ENCODE measurements around the gene SPECC1. TPM values are rescaled to one million over a fixed set of nuclear protein-coding genes. Genes with fewer than 3 reads are reported as not detected.
"Not testable (repeated sequence)": the region's sequence is repeated elsewhere in the genome, so short reads cannot be mapped to it uniquely, and the experiment has no call there.

SPECC1 gene
- total and polyA plus RNA-seq, 2 of the 13 experiments (the other 11 are each of a cell fraction or from before 2014, with no cell fraction given), result 2.3 to 6.9 TPM

GRCh38 chr17:20227720-20228370 lies 218.7 kb downstream of the SPECC1 start:
- H3K9me3 ChIP-seq (ENCODE audit: low read length); H3K79me2 ChIP-seq (ENCODE audit: insufficient read depth, low read length); ATAC-seq; H2AFZ ChIP-seq (ENCODE audit: low read length); H3K36me3 ChIP-seq (replicated peaks in 1 of 2; ENCODE audit: control insufficient read depth in 1 of 2, insufficient read depth in 2 of 2, low read length in 2 of 2); H4K20me1 ChIP-seq (ENCODE audit: insufficient read depth, low read length); H3K4me2 ChIP-seq (ENCODE audit: low read depth, low read length); POLR2A ChIA-PET; DNase-seq (ENCODE audit: low spot score); H3K4me1 ChIP-seq (ENCODE audit: insufficient read depth, low read length); H3K27me3 ChIP-seq (ENCODE audit: control insufficient read depth in 1 of 2, insufficient read depth in 2 of 2, low read length in 2 of 2); FAIRE-seq; H3K27ac ChIP-seq (ENCODE audit: extremely low read length, insufficient read depth, low read length); BruUV-seq (replicated peaks); H3K4me3 ChIP-seq (replicated peaks in 1 of 3; ENCODE audit: insufficient read depth in 1 of 3, low read depth in 2 of 3, low read length in 3 of 3); H3K9ac ChIP-seq (ENCODE audit: insufficient read depth, low read depth, low read length): not testable (repeated sequence)
- in situ Hi-C loops (cut with HindIII; ENCODE audit: extremely low pct_ligation_motif_present, low pct_unique_long_range_greater_than_20kb) (loop anchor here (10.0 kb wide), 2 partner anchors 87 to 103 kb away; no protein-coding TSS in a partner anchor), intact Hi-C loops (cut with micrococcal nuclease; ENCODE audit: unreplicated experiment) (loop anchor here (2.0 kb wide), 2 partner anchors 93 to 107 kb away; no protein-coding TSS in a partner anchor)
- TF ChIP-seq NFE2L2 (IDR thresholded peaks at IDR 0.05; ENCODE audit: low read length), result 0 out of 2 replicates have a peak, but pooled peaks have one; percentile 7
- 85% methylated on average over 11 of the region's 11 CpGs for WGBS (ENCODE audit: low lambda C conversion rate)
- CTCF ChIA-PET (ENCODE audit: low intra/inter-chr PET ratio, low total read pairs), result interaction anchor here (1.9 to 2.2 kb wide), 2 partner anchors 93 to 106 kb away, joined by 12 to 28 read pairs; no protein-coding TSS in a partner anchor

- no peaks in the 10 kb centered on the region for H3K36me3 ChIP-seq (replicated peaks in 1 of 2; ENCODE audit: control insufficient read depth in 1 of 2, insufficient read depth in 2 of 2, low read length in 2 of 2)
- no peaks in the 10 kb centered on the region for H3K27me3 ChIP-seq (ENCODE audit: control insufficient read depth in 1 of 2, insufficient read depth in 2 of 2, low read length in 2 of 2)
- ChIA-PET POLR2A (no interaction called here), CTCF (ENCODE audit: low intra/inter-chr PET ratio, low total read pairs) (no interaction called here)
- FAIRE-seq (no peak), DNase-seq (ENCODE audit: low spot score) (no peak), ATAC-seq (no peak)
- in situ Hi-C loops (cut with HindIII; ENCODE audit: extremely low pct_ligation_motif_present, low pct_unique_long_range_greater_than_20kb) (loop anchor here (10.0 kb wide), 2 partner anchors 86 to 104 kb away; no protein-coding TSS in a partner anchor), intact Hi-C loops (cut with micrococcal nuclease; ENCODE audit: unreplicated experiment) (no loop called here)
- no TSS peak for BruUV-seq (replicated peaks)
- H2AFZ ChIP-seq (ENCODE audit: low read length), result no peak overlapping the region
- TF ChIP-seq LCORL (IDR thresholded peaks at IDR 0.05) (no peak), LCORL (CRISPR knock-in tag; IDR thresholded peaks at IDR 0.05) (no peak), ZNF83 (CRISPR knock-in tag; IDR thresholded peaks at IDR 0.05; ENCODE audit: borderline replicate concordance) (no peak), ZNF3 (CRISPR knock-in tag; IDR thresholded peaks at IDR 0.05) (no peak), GABPB1 (CRISPR knock-in tag; IDR thresholded peaks at IDR 0.05) (no peak), HNRNPUL1 (IDR thresholded peaks at IDR 0.05; ENCODE audit: low read depth, low read length) (no peak), ZNF569 (CRISPR knock-in tag; IDR thresholded peaks at IDR 0.05; ENCODE audit: borderline replicate concordance) (no peak), ZNF543 (CRISPR knock-in tag; IDR thresholded peaks at IDR 0.05) (no peak), ZNF230 (CRISPR knock-in tag; IDR thresholded peaks at IDR 0.05) (no peak), ZNF333 (CRISPR knock-in tag; IDR thresholded peaks at IDR 0.05; ENCODE audit: borderline replicate concordance) (no peak), ZNF883 (CRISPR knock-in tag; IDR thresholded peaks at IDR 0.05; ENCODE audit: not compliant biosample characterization) (no peak), HNRNPK (IDR thresholded peaks at IDR 0.05; ENCODE audit: low read depth, low read length, poor library complexity, severe bottlenecking) (no peak), HMGA1 (CRISPR knock-in tag; conservative IDR thresholded peaks at IDR 0.05) (no peak), NBN (conservative IDR thresholded peaks at IDR 0.05) (no peak), MAFG (CRISPR knock-in tag; IDR thresholded peaks at IDR 0.05) (no peak), NFE2L1 (CRISPR knock-in tag; IDR thresholded peaks at IDR 0.05; ENCODE audit: borderline replicate concordance) (no peak)
- TF ChIP-seq, protein P1, sequence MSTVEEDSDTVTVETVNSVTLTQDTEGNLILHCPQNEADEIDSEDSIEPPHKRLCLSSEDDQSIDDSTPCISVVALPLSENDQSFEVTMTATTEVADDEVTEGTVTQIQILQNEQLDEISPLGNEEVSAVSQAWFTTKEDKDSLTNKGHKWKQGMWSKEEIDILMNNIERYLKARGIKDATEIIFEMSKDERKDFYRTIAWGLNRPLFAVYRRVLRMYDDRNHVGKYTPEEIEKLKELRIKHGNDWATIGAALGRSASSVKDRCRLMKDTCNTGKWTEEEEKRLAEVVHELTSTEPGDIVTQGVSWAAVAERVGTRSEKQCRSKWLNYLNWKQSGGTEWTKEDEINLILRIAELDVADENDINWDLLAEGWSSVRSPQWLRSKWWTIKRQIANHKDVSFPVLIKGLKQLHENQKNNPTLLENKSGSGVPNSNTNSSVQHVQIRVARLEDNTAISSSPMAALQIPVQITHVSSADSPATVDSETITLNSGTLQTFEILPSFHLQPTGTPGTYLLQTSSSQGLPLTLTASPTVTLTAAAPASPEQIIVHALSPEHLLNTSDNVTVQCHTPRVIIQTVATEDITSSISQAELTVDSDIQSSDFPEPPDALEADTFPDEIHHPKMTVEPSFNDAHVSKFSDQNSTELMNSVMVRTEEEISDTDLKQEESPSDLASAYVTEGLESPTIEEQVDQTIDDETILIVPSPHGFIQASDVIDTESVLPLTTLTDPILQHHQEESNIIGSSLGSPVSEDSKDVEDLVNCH (CRISPR knock-in tag; IDR thresholded peaks at IDR 0.05), result no peak
- H3K4me1 ChIP-seq (ENCODE audit: insufficient read depth, low read length), result no peaks in the 10 kb centered on the region
- H3K27ac ChIP-seq (ENCODE audit: extremely low read length, insufficient read depth, low read length), result no peak overlapping the region
- no peak overlapping the region for H3K9ac ChIP-seq (ENCODE audit: insufficient read depth, low read depth, low read length)
- H3K9me3 ChIP-seq (ENCODE audit: low read length), result no peaks in the 10 kb centered on the region
- H3K79me2 ChIP-seq (ENCODE audit: insufficient read depth, low read length), result no peaks in the 10 kb centered on the region
- 95% methylated on average over 1 of the region's 1 CpG for WGBS (ENCODE audit: low lambda C conversion rate)
- H4K20me1 ChIP-seq (ENCODE audit: insufficient read depth, low read length), result no peaks in the 10 kb centered on the region
- no peak overlapping the region for H3K4me2 ChIP-seq (ENCODE audit: low read depth, low read length)
- H3K4me3 ChIP-seq (replicated peaks in 1 of 3; ENCODE audit: insufficient read depth in 1 of 3, low read depth in 2 of 3, low read length in 3 of 3), result no peak overlapping the region
These were observed 219.3 kb downstream of the SPECC1 start for GRCh38 chr17:20228410-20228809.
